Measurements from ENCODE around the gene SLC30A3.
A peak's percentile ranks its signal among the peaks of the same experiment; 100 is the strongest.

Gene SLC30A3

DNA sequence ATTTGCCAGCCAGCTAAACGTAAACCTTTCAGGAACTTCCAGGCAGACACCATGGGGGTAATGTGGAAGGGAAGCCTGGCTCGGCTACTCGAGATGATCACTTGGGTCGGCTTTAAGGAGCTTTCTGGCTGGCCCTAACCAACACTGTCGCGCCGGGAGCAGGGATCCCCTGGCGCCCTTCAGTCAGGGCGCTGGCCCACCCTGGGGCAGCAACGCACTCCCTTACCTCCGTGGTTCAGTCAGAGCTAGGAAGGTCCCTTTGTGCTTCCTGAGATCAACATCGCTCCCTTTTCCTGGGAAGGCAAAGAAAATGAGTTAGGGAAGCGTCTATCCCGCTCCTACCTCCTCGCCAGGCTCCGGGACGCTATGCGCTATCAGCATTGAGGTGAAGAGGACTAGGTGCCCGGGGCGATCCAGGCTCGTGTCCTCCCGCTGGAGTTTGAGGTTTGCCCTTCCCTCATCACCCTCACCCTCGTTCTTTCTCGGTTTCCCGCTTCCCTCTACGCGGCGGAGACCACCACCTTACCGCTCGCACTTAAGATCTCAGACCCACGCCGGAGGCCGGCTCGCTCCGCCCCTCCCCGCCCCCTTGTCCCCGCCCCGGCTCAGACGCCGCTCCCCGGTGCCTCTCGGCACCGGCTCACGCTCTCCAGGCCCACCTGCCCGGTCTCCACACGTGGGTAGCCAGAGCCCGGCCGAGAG, 51.5 kb downstream of the SLC30A3 start:
- Histone ChIP-seq H3K9me3 (ENCODE audit: control insufficient read depth, low read length) (no peaks in the 10 kb centered on the region), H3K4me1 (ENCODE audit: control insufficient read depth, insufficient read depth, low read length) (peaks cover 41% of the 10 kb centered on the region), H3K27me3 (replicated peaks; ENCODE audit: control insufficient read depth, insufficient read depth, low read length) (no peaks in the 10 kb centered on the region), H3K36me3 (ENCODE audit: control insufficient read depth, insufficient read depth, low read length, severe bottlenecking) (peaks cover 41% of the 10 kb centered on the region), H3K9ac (ENCODE audit: low read length) (peak overlapping the region; percentile 99), H3K4me3 (ENCODE audit: low read length) (peak overlapping the region; percentile 95)
- DNase-seq (ENCODE audit: low read depth), result no peak

DNA sequence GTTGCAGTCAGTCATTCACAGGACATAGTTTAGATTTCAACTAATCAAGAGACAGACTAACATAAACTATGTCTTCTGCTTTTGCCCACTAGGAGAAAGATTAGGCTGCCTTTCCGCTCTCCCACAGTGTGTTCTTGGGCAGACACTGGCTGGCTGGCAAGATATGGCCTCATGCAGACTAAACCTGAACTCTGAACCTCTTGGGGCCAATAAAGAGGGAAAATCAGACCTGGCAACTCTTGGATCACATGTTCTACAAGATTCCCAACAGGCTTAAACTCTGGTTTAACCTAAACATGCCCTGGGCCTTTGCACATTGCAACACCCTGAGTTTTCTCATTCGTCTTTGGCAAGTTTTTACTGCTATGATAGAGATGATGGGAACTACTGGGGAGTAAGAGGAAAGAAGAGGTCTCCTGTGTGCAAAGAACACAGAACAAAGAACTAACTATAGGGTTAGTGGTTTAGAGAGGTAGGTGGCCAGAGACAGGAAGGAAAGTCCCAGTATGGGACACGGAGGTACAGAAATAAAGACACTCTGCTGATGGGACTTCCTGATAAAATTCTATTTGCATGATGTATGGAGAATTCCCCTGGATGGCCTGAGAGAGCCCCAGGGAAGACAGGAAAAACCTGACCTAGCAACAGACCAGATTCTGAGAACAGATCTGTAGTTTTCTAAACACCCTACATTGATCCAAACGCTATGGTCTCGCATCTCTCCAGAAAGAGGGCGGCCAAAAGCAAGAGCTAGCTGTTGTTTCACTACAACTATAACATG, 53.0 kb downstream of the SLC30A3 start:
- Histone ChIP-seq H3K9me3 (ENCODE audit: control insufficient read depth, low read length) (no peaks in the 10 kb centered on the region), H3K4me1 (ENCODE audit: control insufficient read depth, insufficient read depth, low read length) (peaks cover 41% of the 10 kb centered on the region), H3K4me3 (ENCODE audit: low read length) (peak overlapping the region; percentile 48), H3K27me3 (replicated peaks; ENCODE audit: control insufficient read depth, insufficient read depth, low read length) (no peaks in the 10 kb centered on the region), H3K9ac (ENCODE audit: low read length) (peak overlapping the region; percentile 56), H3K36me3 (ENCODE audit: control insufficient read depth, insufficient read depth, low read length, severe bottlenecking) (peaks cover 46% of the 10 kb centered on the region)
- no peak for DNase-seq (ENCODE audit: low read depth)

DNA sequence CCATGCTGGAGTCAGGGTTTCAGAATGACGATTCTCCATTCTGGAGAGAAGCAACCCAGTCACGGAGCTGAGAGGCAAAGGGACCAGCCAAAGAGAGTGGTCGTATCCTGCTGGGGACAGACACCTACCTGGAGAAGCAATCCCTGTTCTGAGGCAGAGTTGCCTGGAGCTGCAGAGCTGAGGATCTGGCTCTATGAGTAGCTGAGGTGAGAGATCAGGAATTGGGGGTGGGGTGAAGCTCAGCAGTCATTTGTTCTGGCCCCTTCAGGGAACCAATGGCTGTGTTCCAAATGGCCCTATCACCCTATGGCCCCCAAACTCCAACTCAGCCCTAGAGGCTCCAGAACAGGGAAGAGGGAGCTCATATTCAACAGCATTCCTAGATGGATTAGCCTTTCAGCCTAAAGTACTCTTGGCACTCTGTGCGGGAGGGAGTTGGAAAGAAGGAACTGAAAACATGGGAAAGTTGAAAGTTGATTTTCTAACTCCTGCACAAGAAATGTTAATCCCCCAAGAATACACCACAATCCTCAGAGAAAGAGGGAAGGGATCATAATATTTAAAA, 54.3 kb downstream of the SLC30A3 start:
- no peaks in the 10 kb centered on the region for H3K9me3 ChIP-seq (ENCODE audit: control insufficient read depth, low read length)
- no peak for DNase-seq (ENCODE audit: low read depth)
- peaks cover 58% of the 10 kb centered on the region for H3K36me3 ChIP-seq (ENCODE audit: control insufficient read depth, insufficient read depth, low read length, severe bottlenecking)
- H3K27me3 ChIP-seq (replicated peaks; ENCODE audit: control insufficient read depth, insufficient read depth, low read length), result no peaks in the 10 kb centered on the region
- H3K9ac ChIP-seq (ENCODE audit: low read length), result peak overlapping the region; percentile 56
- H3K4me1 ChIP-seq (ENCODE audit: control insufficient read depth, insufficient read depth, low read length), result peaks cover 40% of the 10 kb centered on the region
- H3K4me3 ChIP-seq (ENCODE audit: low read length), result peak overlapping the region; percentile 48

DNA sequence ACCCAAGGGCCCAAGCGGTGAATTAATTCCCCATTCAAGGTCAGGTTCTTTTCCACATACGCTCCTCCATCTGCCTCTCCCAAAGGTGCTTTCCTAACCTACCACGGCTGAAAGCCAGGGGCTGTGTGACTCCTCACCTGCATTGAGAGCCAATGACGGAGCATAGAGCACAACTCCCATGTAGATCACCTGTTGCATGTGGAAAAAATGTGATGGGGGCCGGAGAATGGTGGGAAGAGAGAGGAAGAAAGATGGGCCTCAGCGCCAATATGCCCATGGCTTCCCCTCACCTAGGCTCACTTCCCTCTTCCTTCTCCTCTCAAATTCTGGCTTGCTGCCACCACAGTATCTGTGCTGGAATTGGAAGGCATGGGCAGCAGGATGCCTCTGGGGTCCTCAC, 56.5 kb downstream of the SLC30A3 start:
- peaks cover 32% of the 10 kb centered on the region for H3K4me1 ChIP-seq (ENCODE audit: control insufficient read depth, insufficient read depth, low read length)
- H3K4me3 ChIP-seq (ENCODE audit: low read length), result no peak overlapping the region
- DNase-seq (ENCODE audit: low read depth), result no peak
- H3K9ac ChIP-seq (ENCODE audit: low read length), result no peak overlapping the region
- peaks cover 79% of the 10 kb centered on the region for H3K36me3 ChIP-seq (ENCODE audit: control insufficient read depth, insufficient read depth, low read length, severe bottlenecking)
- H3K9me3 ChIP-seq (ENCODE audit: control insufficient read depth, low read length), result no peaks in the 10 kb centered on the region
- no peaks in the 10 kb centered on the region for H3K27me3 ChIP-seq (replicated peaks; ENCODE audit: control insufficient read depth, insufficient read depth, low read length)

DNA sequence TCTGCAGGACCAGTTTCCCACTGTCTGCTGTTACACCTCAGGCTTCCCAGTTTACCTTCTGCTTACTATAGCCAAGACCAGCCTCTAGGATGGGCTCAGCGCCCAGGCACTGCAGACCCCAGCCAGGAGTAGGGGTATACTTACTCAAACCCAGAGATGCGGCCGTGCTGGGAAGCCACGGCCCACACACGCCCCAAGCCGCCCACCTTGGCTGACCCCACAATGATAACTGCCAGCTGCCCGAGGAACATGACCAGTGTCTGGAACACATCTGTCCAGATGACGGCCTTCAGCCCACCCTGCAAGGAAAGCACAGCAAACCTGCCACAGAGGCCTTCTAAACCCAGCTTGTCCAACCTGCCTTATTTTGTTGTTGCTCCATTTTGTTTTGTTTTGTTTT, 57.6 kb downstream of the SLC30A3 start:
- Histone ChIP-seq H3K36me3 (ENCODE audit: control insufficient read depth, insufficient read depth, low read length, severe bottlenecking) (peaks cover 86% of the 10 kb centered on the region), H3K9me3 (ENCODE audit: control insufficient read depth, low read length) (no peaks in the 10 kb centered on the region), H3K27me3 (replicated peaks; ENCODE audit: control insufficient read depth, insufficient read depth, low read length) (no peaks in the 10 kb centered on the region)

DNA sequence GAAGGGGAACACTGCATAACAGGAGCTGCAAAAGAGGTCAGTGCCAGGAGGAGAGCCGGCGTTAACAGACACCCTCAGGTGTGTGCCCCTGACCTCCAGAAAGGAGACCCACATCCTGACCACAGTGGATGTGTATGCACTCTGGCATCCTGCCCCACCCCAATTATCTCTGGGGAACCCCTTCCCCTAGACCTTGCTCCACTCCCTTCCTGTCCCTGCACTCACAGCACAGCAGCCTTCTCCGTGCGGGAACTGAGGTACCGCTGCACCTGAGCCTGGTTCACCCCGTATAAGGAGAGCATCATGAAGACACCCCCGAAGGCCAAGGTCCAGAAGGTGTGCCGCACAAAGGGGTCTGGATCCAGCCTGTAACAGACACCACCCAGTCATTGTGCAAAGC, 58.3 kb downstream of the SLC30A3 start:
- H3K4me1 ChIP-seq (ENCODE audit: control insufficient read depth, insufficient read depth, low read length), result peaks cover 19% of the 10 kb centered on the region
- H3K4me3 ChIP-seq (ENCODE audit: low read length), result no peak overlapping the region
- H3K9me3 ChIP-seq (ENCODE audit: control insufficient read depth, low read length), result no peaks in the 10 kb centered on the region
- DNase-seq (ENCODE audit: low read depth), result no peak
- H3K27me3 ChIP-seq (replicated peaks; ENCODE audit: control insufficient read depth, insufficient read depth, low read length), result no peaks in the 10 kb centered on the region
- peaks cover 92% of the 10 kb centered on the region for H3K36me3 ChIP-seq (ENCODE audit: control insufficient read depth, insufficient read depth, low read length, severe bottlenecking)
- no peak overlapping the region for H3K9ac ChIP-seq (ENCODE audit: low read length)

More for the DNA sequence above, 57.6 kb downstream of the SLC30A3 start:
- DNase-seq (ENCODE audit: low read depth), result no peak
- Histone ChIP-seq H3K4me1 (ENCODE audit: control insufficient read depth, insufficient read depth, low read length) (peaks cover 26% of the 10 kb centered on the region), H3K9ac (ENCODE audit: low read length) (no peak overlapping the region), H3K4me3 (ENCODE audit: low read length) (no peak overlapping the region)

DNA sequence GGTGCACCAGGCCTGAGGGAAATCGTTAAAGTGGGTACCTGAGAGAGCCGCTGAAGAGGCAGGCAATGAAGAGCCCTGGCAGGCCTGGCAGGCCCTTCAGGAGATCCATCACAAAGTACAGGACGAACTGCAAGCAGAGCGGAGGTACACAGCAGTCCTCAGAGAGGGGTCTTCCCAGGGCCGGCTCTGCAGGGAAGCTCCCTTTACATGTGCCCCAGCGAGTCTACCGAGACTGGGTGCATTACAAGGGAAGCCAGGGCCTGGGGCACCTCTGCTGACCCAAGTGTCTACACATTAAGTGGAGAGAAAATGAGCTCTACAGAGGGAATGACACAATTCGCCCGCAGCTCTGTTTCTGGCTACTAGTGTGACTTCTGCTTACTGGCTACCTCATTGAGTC, 59.1 kb downstream of the SLC30A3 start:
- DNase-seq (ENCODE audit: low read depth), result no peak
- Histone ChIP-seq H3K9me3 (ENCODE audit: control insufficient read depth, low read length) (no peaks in the 10 kb centered on the region), H3K27me3 (replicated peaks; ENCODE audit: control insufficient read depth, insufficient read depth, low read length) (no peaks in the 10 kb centered on the region), H3K36me3 (ENCODE audit: control insufficient read depth, insufficient read depth, low read length, severe bottlenecking) (peaks cover 87% of the 10 kb centered on the region), H3K9ac (ENCODE audit: low read length) (no peak overlapping the region), H3K4me1 (ENCODE audit: control insufficient read depth, insufficient read depth, low read length) (peaks cover 11% of the 10 kb centered on the region), H3K4me3 (ENCODE audit: low read length) (no peak overlapping the region)

Data from adipocyte (in vitro differentiated cells).